Measurements from ENCODE around the gene DPP8. TPM values are rescaled to one million over a fixed set of nuclear protein-coding genes. Genes with fewer than 3 reads are reported as not detected.
"Not testable (repeated sequence)": the region's sequence is repeated elsewhere in the genome, so short reads cannot be mapped to it uniquely, and the experiment has no call there.

Gene DPP8
- total and polyA plus RNA-seq, 10 of the 15 experiments (the other 5 are each of a cell fraction or from before 2014, with no cell fraction given), result 12.0 to 30.6 (median 24.3) TPM

DNA sequence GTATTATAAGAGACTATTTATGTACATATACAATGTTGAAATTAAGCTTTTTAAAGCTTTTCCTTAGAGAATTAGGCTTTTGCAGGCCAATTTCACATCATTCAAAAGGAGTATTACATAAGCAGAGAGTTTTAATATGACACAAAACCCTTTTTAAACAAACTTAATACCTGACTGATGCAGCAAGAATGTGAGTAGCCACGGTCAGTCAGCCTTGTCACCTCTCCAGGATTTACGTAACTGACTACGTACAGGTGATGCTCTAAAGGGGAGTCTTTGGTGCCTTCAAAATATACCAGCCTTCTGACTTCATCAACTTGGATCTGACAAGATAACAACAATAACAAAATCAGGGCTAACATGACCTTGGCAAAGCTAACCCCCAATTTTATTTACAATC, 50.6 kb downstream of the DPP8 start:
- no peak overlapping the region for H3K4me3 ChIP-seq
- intact Hi-C loops (cut with micrococcal nuclease; ENCODE audit: unreplicated experiment) (no loop called here), in situ Hi-C loops (cut with MboI) (no loop called here)
- ChIA-PET CTCF (interaction anchor here (1.0 to 3.1 kb wide), 3 partner anchors 65 to 82 kb away, joined by 3 to 10 read pairs (median 5); no protein-coding TSS in a partner anchor), POLR2A (interaction anchor here (0.6 kb wide), 1 partner anchor 28 kb away, joined by 4 read pairs; no protein-coding TSS in a partner anchor), SMC1A (ENCODE audit: uncharacterized antibody, unreplicated experiment) (interaction anchor here (0.5 to 2.3 kb wide), 4 partner anchors 14 to 59 kb away, joined by 3 to 9 read pairs (median 4); no protein-coding TSS in a partner anchor), RAD21 (ENCODE audit: unreplicated experiment) (interaction anchor here (1.1 kb wide), 1 partner anchor 65 kb away, joined by 3 read pairs; no protein-coding TSS in a partner anchor)
- H3K4me1 ChIP-seq (ENCODE audit: control insufficient read depth, insufficient read depth, low read length), result no peaks in the 10 kb centered on the region
- H3K79me2 ChIP-seq (ENCODE audit: control insufficient read depth, insufficient read depth, low read length), result no peaks in the 10 kb centered on the region
- no peaks in the 10 kb centered on the region for H4K20me1 ChIP-seq (ENCODE audit: control insufficient read depth, insufficient read depth)
- DNase-seq (ENCODE audit: low read depth, low spot score), result no peak
- FAIRE-seq, result no peak
- TF ChIP-seq E4F1 (IDR thresholded peaks at IDR 0.05; ENCODE audit: borderline replicate concordance, partially characterized antibody) (no peak), FOXK2 (IDR thresholded peaks at IDR 0.05) (no peak), EZH2 (IDR thresholded peaks at IDR 0.05; ENCODE audit: borderline replicate concordance, control insufficient read depth, low read depth, low read length) (no peak), SP1 (IDR thresholded peaks at IDR 0.05; ENCODE audit: low read depth, low read length) (no peak), CHD2 (IDR thresholded peaks at IDR 0.05; ENCODE audit: borderline replicate concordance, low read depth, low read length) (no peak), SIN3A (IDR thresholded peaks at IDR 0.05; ENCODE audit: low read depth, low read length) (no peak), MTA3 (IDR thresholded peaks at IDR 0.05; ENCODE audit: borderline replicate concordance, low read length) (no peak), TCF3 (IDR thresholded peaks at IDR 0.05; ENCODE audit: borderline replicate concordance, insufficient read depth, low read depth, low read length) (no peak), NR2F1 (conservative IDR thresholded peaks at IDR 0.05) (no peak), NFYB (IDR thresholded peaks at IDR 0.05; ENCODE audit: insufficient read depth, low read depth, low read length) (no peak)
- peaks cover 6 to 31% of the 10 kb centered on the region in 2 experiments for H3K36me3 ChIP-seq (ENCODE audit: control insufficient read depth in 2 of 2, insufficient read depth in 2 of 2, low read length in 1 of 2)
- H3K9me3 ChIP-seq (replicated peaks; ENCODE audit: control insufficient read depth, insufficient read depth, low read length), result no peaks in the 10 kb centered on the region
- no peaks in the 10 kb centered on the region for H3K27me3 ChIP-seq (replicated peaks in 1 of 2; ENCODE audit: control insufficient read depth in 2 of 2, insufficient read depth in 2 of 2, low read length in 1 of 2)
- WGBS (ENCODE audit: insufficient coverage, insufficient replicate concordance, low lambda C conversion rate, missing lambda C conversion rate), result 96% methylated on average over 3 of the region's 3 CpGs
- no peak for ATAC-seq
- BruUV-seq (replicated peaks), result no TSS peak
- H3K4me2 ChIP-seq (ENCODE audit: control insufficient read depth, insufficient read depth), result no peak overlapping the region
- no peak overlapping the region for H3K9ac ChIP-seq (ENCODE audit: control insufficient read depth, insufficient read depth, low read length)
- no peak overlapping the region for H2AFZ ChIP-seq (ENCODE audit: control insufficient read depth, low read depth, low read length)
- no peak overlapping the region for H3K27ac ChIP-seq (ENCODE audit: control insufficient read depth, insufficient read depth)

- H3K27ac ChIP-seq (ENCODE audit: control insufficient read depth, insufficient read depth); H4K20me1 ChIP-seq (ENCODE audit: control insufficient read depth, insufficient read depth); ATAC-seq; H3K4me3 ChIP-seq; H3K9me3 ChIP-seq (replicated peaks; ENCODE audit: control insufficient read depth, insufficient read depth, low read length); H3K27me3 ChIP-seq (replicated peaks in 1 of 2; ENCODE audit: control insufficient read depth in 2 of 2, insufficient read depth in 2 of 2, low read length in 1 of 2); H3K4me2 ChIP-seq (ENCODE audit: control insufficient read depth, insufficient read depth); CTCF ChIA-PET; RAD21 ChIA-PET (ENCODE audit: unreplicated experiment); H3K79me2 ChIP-seq (ENCODE audit: control insufficient read depth, insufficient read depth, low read length); POLR2A ChIA-PET; FAIRE-seq; in situ Hi-C loops (cut with MboI); H3K4me1 ChIP-seq (ENCODE audit: control insufficient read depth, insufficient read depth, low read length); H2AFZ ChIP-seq (ENCODE audit: control insufficient read depth, low read depth, low read length); DNase-seq (ENCODE audit: low read depth, low spot score); BruUV-seq (replicated peaks); H3K9ac ChIP-seq (ENCODE audit: control insufficient read depth, insufficient read depth, low read length): not testable (repeated sequence)
- intact Hi-C loops (cut with micrococcal nuclease; ENCODE audit: unreplicated experiment), result loop anchor here (5.0 kb wide), 1 partner anchor 61 kb away; no protein-coding TSS in a partner anchor
- WGBS (ENCODE audit: insufficient coverage, insufficient replicate concordance, low lambda C conversion rate, missing lambda C conversion rate), result 96% methylated on average over 6 of the region's 6 CpGs
- SMC1A ChIA-PET (ENCODE audit: uncharacterized antibody, unreplicated experiment), result interaction anchor here (0.6 to 1.0 kb wide), 3 partner anchors 9 to 158 kb away, joined by 3 read pairs; no protein-coding TSS in a partner anchor
- peaks cover 6 to 22% of the 10 kb centered on the region in 2 experiments for H3K36me3 ChIP-seq (ENCODE audit: control insufficient read depth in 2 of 2, insufficient read depth in 2 of 2, low read length in 1 of 2)
These were observed 54.4 kb downstream of the DPP8 start for GRCh38 chr15:65463096-65463495.
